ENCODE data around the gene GSK3A.
A peak's percentile ranks its signal among the peaks of the same experiment; 100 is the strongest.
"Not testable (repeated sequence)": the region's sequence is repeated elsewhere in the genome, so short reads cannot be mapped to it uniquely, and the experiment has no call there.

The GSK3A gene

GRCh38 chr19:42268142-42268703 is 25.8 kb upstream of the GSK3A start:
- peak; percentile 98 to 100 (median 100) for DNase-seq

GRCh38 chr19:42267644-42268141 is 25.3 kb upstream of the GSK3A start:
- no peak for DNase-seq

- not testable (repeated sequence) for DNase-seq
Measured at GRCh38 chr19:42266928-42267603, 24.7 kb upstream of the GSK3A start.

GRCh38 chr19:42266105-42266504 is 23.7 kb upstream of the GSK3A start:
- DNase-seq, result not testable (repeated sequence)

GRCh38 chr19:42261763-42262162 is 19.4 kb upstream of the GSK3A start:
- no peak for DNase-seq

GRCh38 chr19:42257842-42258241 is 15.4 kb upstream of the GSK3A start:
- DNase-seq, result not testable (repeated sequence)

- peak in 8 of 14 donors; percentile 12 to 72 (median 64) for DNase-seq
Measured at GRCh38 chr19:42255766-42256745, 13.7 kb upstream of the GSK3A start.

- DNase-seq, result peak; percentile 59 to 95 (median 87)
Measured at GRCh38 chr19:42254850-42255765, 12.7 kb upstream of the GSK3A start, which contains the start of gene ERF. ERF (minus strand) TSS chr19:42255128; CDS start chr19:42254999, 129 bp downstream.

GRCh38 chr19:42254089-42254849 is 11.9 kb upstream of the GSK3A start:
- peak in 12 of 14 donors; percentile 69 to 93 (median 79) for DNase-seq

GRCh38 chr19:42253245-42254088 is 11.1 kb upstream of the GSK3A start:
- DNase-seq, result peak in 11 of 14 donors; percentile 42 to 81 (median 59)

GRCh38 chr19:42252365-42253244 is 10.2 kb upstream of the GSK3A start:
- DNase-seq, result peak in 12 of 14 donors; percentile 71 to 91 (median 82)

GRCh38 chr19:42251572-42252358 is 9.4 kb upstream of the GSK3A start:
- DNase-seq, result peak in 1 of 14 donors; percentile 25

GRCh38 chr19:42250666-42251531 is 8.5 kb upstream of the GSK3A start:
- DNase-seq, result peak in 11 of 14 donors; percentile 22 to 82 (median 44)

- peak in 4 of 14 donors; percentile 28 to 71 (median 46) for DNase-seq
Measured at GRCh38 chr19:42250183-42250665, 7.8 kb upstream of the GSK3A start.

GRCh38 chr19:42249769-42250168 is 7.4 kb upstream of the GSK3A start:
- no peak for DNase-seq

GRCh38 chr19:42249149-42249750 is 6.8 kb upstream of the GSK3A start:
- DNase-seq, result no peak
